ENCODE measurements around the gene FAM131B.
A peak's percentile ranks its signal among the peaks of the same experiment; 100 is the strongest.
"Not testable (repeated sequence)": the region's sequence is repeated elsewhere in the genome, so short reads cannot be mapped to it uniquely, and the experiment has no call there.

FAM131B gene

GRCh38 chr7:143362131-143363015, at the start of gene FAM131B:
Gene FAM131B, minus strand, starts transcription at chr7:143362713. Its CDS starts 110 bp downstream, at chr7:143362603.
- Mint-ChIP-seq H3K27me3 (peaks cover 12% of the 10 kb centered on the region), H3K4me3 (peak within 1 kb of the TSS; percentile 90), H3K27ac (peak within 1 kb of the TSS; percentile 9), H3K4me1 (ENCODE audit: low read depth) (peaks cover 13% of the 10 kb centered on the region), H3K36me3 (no peaks in the 10 kb centered on the region), H3K9me3 (ENCODE audit: low read depth) (no peaks in the 10 kb centered on the region)

DNA sequence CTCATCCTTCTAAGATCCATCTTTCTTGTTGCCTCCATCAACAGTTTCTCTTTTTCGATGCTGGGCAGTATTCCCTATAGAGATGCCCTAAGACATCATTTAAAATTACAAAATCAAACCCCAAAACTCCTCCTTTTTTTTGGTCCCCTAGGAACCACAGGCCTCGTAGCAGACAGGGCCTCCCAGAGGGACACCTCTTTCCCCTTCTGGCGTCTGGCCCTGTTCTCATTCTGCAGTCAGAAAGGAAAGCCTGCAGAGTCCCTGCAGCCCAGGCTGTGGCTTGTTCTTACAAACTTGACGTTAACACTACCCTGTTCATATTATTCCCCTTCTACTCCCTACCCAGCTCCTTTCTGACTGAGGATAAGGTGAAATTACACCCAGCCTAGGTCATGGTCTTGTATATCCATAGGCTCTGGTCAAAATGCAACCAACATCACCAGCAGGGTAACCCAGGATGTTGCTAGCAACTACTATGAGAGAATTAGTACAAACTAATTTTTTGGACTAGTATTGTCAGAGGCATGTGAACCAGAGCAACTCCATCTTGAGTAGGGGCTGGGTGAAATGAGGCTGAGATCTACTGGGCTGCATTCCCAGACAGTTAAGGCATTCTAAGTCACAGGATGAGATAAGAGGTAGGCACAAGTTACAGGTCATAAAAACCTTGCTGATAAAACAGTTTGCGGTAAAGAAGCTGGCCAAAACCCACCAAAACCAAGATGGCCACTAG, 49.6 kb upstream of the FAM131B start:
- peaks cover 44% of the 10 kb centered on the region for H3K4me1 Mint-ChIP-seq (ENCODE audit: low read depth)
- H3K27me3 Mint-ChIP-seq: no peaks in the 10 kb centered on the region
- H3K4me3 Mint-ChIP-seq: no peak overlapping the region
- H3K9me3 Mint-ChIP-seq (ENCODE audit: low read depth): no peaks in the 10 kb centered on the region
- H3K36me3 Mint-ChIP-seq: peaks cover 4% of the 10 kb centered on the region
- H3K27ac Mint-ChIP-seq: peak overlapping the region; percentile 16

GRCh38 chr7:143410521-143411004, 48.0 kb upstream of the FAM131B start:
- H3K36me3 Mint-ChIP-seq: peaks cover 4% of the 10 kb centered on the region
- H3K27ac Mint-ChIP-seq: no peak overlapping the region
- H3K9me3 Mint-ChIP-seq (ENCODE audit: low read depth): no peaks in the 10 kb centered on the region
- peaks cover 56% of the 10 kb centered on the region for H3K4me1 Mint-ChIP-seq (ENCODE audit: low read depth)
- no peaks in the 10 kb centered on the region for H3K27me3 Mint-ChIP-seq
- H3K4me3 Mint-ChIP-seq: peak overlapping the region; percentile 90

DNA sequence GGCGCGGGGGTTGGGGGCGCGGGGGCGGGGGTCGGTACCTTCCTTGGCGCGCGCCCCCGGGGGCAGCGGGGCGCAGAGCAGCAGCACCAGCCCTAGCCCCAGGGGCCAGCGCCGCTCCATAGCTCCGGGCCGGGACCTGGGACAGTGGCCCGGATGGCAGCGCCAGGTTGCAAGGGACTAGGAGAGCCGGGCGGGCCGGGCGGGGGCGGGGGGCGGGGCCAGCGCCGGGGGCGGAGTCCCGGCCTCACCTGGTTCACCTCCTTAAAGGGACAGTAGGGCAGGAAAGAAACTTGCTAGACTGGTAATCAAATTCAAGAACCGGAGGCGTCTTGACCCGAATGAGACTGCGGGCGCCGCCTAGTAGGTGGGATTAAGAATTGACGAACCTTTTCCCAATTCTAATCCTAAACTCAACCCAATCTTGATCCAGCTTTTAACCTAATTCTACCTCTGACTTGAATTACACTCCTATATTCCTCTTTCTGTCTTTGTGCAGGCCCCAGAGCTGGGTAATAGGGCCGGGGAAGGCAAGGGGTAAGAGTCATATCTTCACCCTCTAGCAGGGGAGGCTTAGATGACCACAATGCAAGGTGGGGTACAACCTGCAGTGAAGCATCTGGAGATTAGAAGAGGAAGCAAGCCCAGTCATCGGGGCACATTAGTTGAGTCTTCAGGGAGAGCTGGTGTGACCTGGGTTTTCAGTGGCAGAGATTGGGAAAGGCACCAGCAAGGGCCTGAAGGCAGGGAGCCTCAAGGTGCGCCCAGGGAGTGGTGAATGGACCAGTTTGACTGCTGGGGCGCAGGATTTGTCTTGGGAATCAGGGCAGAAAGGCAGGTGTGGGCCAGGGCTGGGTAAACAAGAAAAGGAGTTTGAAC, 46.4 kb upstream of the FAM131B start, which contains the start of gene EPHA1:
Gene EPHA1, minus strand, starts transcription at position 171 of the 876 bp plus-strand sequence. Its CDS starts 51 bp downstream, at position 120.
- Mint-ChIP-seq H3K27ac (peak within 1 kb of the TSS; percentile 88), H3K4me3 (peak within 1 kb of the TSS; percentile 90), H3K9me3 (ENCODE audit: low read depth) (no peaks in the 10 kb centered on the region), H3K36me3 (no peaks in the 10 kb centered on the region), H3K4me1 (ENCODE audit: low read depth) (peaks cover 67% of the 10 kb centered on the region), H3K27me3 (no peaks in the 10 kb centered on the region)

DNA sequence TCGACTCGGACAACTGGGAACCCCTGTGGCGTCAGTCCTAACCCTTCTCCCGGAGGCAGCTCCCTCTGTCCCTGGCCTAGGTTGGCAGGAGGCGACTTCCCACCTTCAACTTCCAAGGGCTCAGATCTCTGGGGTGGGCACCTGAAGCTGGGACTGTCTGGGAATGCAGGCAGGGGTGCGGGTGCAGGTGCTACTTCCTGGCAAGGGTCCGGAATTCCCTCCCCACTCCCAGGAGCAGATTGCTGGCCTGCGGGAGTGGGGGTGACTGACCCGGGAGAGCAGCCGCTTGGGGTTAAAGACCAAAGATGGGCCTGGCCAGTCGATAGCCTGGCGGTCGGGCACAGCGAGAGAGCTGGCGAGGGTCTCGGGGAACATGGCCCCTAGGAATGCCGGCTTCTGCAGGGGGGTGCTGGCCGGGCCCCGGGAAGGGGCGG, 45.8 kb upstream of the FAM131B start:
- H3K27ac Mint-ChIP-seq: peak overlapping the region; percentile 88
- no peaks in the 10 kb centered on the region for H3K27me3 Mint-ChIP-seq
- peaks cover 74% of the 10 kb centered on the region for H3K4me1 Mint-ChIP-seq (ENCODE audit: low read depth)

DNA sequence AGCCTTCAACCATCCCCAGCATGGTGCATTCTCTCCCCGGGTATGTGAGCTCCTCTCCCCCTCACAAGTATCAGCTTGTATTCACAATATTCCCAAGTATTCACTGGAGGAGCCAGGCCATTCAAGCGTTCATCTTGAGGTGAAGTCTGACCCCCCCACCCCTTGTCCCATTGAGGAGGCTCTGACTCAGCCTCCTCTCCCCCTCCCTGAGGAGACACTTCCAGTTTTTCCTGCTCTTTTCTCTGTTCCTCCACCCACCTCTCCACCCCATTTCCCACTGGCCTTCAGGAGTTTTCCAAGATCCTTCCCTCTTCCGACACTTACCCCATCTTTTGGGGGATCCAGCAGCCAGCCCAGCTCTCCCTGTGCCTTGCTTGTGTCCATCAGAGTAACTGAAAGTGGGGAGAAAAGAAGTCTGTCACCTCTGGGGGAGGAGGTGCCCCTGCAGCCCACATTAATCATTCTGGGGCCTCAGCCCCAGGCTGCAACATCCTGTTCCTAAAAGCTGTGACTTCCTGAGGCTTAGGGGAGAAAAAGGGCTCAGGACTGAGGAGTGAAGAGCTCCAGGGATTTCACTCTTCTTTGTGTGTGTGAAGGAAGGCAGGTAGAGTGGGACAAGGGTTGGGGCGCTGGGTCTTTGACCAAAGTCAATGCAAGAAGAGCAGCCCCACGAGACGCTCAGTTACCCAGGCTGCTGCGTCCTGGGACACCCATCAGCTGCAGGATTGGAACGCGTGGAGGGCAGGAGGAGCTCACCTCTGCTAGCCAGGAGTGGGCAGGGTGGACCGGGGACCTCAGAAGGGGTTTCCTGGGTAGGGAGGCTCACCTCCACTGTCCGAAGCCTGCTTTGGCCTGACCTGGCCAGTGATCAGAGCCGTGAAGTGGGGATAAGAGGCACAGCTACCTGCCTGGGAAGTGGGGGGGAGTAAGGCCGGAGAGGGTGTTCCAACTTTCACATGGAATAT, 45.1 kb upstream of the FAM131B start:
- Mint-ChIP-seq H3K9me3 (ENCODE audit: low read depth) (no peaks in the 10 kb centered on the region), H3K4me1 (ENCODE audit: low read depth) (peaks cover 78% of the 10 kb centered on the region), H3K36me3 (no peaks in the 10 kb centered on the region), H3K27ac (peak overlapping the region; percentile 88), H3K4me3 (peak overlapping the region; percentile 90), H3K27me3 (no peaks in the 10 kb centered on the region)

More for the DNA sequence above, 45.8 kb upstream of the FAM131B start:
- H3K36me3 Mint-ChIP-seq: no peaks in the 10 kb centered on the region
- H3K9me3 Mint-ChIP-seq (ENCODE audit: low read depth): no peaks in the 10 kb centered on the region
- peak overlapping the region; percentile 90 for H3K4me3 Mint-ChIP-seq

GRCh38 chr7:143406002-143406357, 43.5 kb upstream of the FAM131B start:
- Mint-ChIP-seq H3K4me3 (peak overlapping the region; percentile 39), H3K27me3 (no peaks in the 10 kb centered on the region), H3K9me3 (ENCODE audit: low read depth) (no peaks in the 10 kb centered on the region), H3K27ac (peak overlapping the region; percentile 88), H3K4me1 (ENCODE audit: low read depth) (peaks cover 72% of the 10 kb centered on the region), H3K36me3 (no peaks in the 10 kb centered on the region)

DNA sequence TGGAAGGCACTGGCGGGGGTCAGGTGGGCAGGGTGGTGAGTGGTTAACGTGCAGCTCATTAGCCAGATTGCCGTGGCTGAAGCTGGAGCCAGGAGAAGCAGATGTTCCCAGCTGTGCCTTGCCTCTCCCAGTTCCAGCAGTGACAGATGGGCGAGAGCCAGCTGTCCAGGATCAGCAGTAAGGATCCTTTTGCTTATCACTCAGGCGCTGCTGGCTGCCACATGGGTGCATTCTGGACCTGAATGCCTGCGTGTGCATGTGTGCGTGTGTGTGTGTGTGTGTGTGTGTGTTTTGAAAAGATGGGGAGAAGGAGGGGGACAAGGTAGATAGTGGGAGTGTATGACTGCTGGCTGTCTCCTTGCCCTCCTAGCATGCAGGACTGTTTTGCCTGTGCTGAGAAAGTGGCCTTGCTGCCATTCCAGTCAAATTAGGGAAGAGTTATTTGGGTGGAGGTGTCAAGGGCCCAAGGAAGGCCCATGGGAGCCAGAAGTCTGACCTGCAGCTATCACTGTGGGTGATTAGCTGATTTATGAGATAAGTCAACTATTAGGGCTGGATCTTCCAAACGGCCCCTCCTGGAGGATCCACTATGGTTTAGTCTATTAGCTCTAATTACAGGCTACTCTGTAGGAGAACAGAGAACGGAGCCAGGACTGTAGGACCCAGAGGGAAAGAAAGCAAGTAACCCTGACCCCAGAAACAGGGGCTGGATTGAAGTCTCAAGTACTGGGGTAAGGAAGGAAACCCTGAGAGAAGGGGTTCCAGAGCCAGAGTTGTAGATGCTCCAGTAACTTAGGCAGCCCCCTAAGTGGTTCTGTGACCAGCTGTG, 42.9 kb upstream of the FAM131B start:
- Mint-ChIP-seq H3K9me3 (ENCODE audit: low read depth) (no peaks in the 10 kb centered on the region), H3K4me3 (no peak overlapping the region), H3K27ac (peak overlapping the region; percentile 88), H3K27me3 (no peaks in the 10 kb centered on the region), H3K36me3 (no peaks in the 10 kb centered on the region), H3K4me1 (ENCODE audit: low read depth) (peaks cover 68% of the 10 kb centered on the region)

DNA sequence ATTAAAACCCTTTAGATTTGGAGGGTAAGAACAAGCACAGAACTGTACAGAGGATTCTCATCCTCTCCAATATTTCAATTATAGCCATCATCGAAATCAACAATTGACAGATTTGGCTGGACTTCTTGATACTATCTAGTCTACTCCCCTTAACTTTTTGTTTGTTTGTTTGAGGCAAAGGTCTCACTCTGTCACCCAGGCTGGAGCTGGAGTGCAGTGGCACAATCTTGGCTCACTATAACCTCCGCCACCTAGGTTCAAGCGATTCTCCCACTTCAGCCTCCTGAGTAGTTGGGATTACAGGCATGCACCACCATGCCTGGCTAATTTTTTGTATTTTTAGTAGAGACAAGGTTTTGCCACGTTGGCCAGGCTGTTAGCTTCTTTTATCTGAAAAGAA, 39.7 kb upstream of the FAM131B start:
- Mint-ChIP-seq H3K27ac (peak overlapping the region; percentile 61), H3K4me1 (ENCODE audit: low read depth) (peaks cover 44% of the 10 kb centered on the region)
- H3K4me3 Mint-ChIP-seq; H3K36me3 Mint-ChIP-seq; H3K9me3 Mint-ChIP-seq (ENCODE audit: low read depth); H3K27me3 Mint-ChIP-seq: not testable (repeated sequence)

- Mint-ChIP-seq H3K27me3 (no peaks in the 10 kb centered on the region), H3K36me3 (no peaks in the 10 kb centered on the region), H3K27ac (peak overlapping the region; percentile 46), H3K9me3 (ENCODE audit: low read depth) (no peaks in the 10 kb centered on the region), H3K4me3 (no peak overlapping the region), H3K4me1 (ENCODE audit: low read depth) (peaks cover 35% of the 10 kb centered on the region)
Measured at GRCh38 chr7:143401265-143401664, 38.8 kb upstream of the FAM131B start.

GRCh38 chr7:143399642-143400041, 37.1 kb upstream of the FAM131B start:
- Mint-ChIP-seq H3K36me3 (no peaks in the 10 kb centered on the region), H3K9me3 (ENCODE audit: low read depth) (no peaks in the 10 kb centered on the region), H3K4me1 (ENCODE audit: low read depth) (peaks cover 30% of the 10 kb centered on the region), H3K27ac (no peak overlapping the region), H3K4me3 (no peak overlapping the region), H3K27me3 (no peaks in the 10 kb centered on the region)

GRCh38 chr7:143399151-143399550, 36.6 kb upstream of the FAM131B start:
- no peaks in the 10 kb centered on the region for H3K9me3 Mint-ChIP-seq (ENCODE audit: low read depth)
- no peak overlapping the region for H3K27ac Mint-ChIP-seq
- peaks cover 28% of the 10 kb centered on the region for H3K4me1 Mint-ChIP-seq (ENCODE audit: low read depth)
- H3K4me3 Mint-ChIP-seq: no peak overlapping the region
- no peaks in the 10 kb centered on the region for H3K27me3 Mint-ChIP-seq
- H3K36me3 Mint-ChIP-seq: no peaks in the 10 kb centered on the region

- Mint-ChIP-seq H3K36me3 (no peaks in the 10 kb centered on the region), H3K4me3 (no peak overlapping the region), H3K4me1 (ENCODE audit: low read depth) (peaks cover 27% of the 10 kb centered on the region), H3K27ac (no peak overlapping the region), H3K9me3 (ENCODE audit: low read depth) (no peaks in the 10 kb centered on the region), H3K27me3 (no peaks in the 10 kb centered on the region)
Measured at GRCh38 chr7:143398616-143399015, 36.1 kb upstream of the FAM131B start.

All from activated naive CD8-positive, alpha-beta T cell (primary cell).